Stimulated activated CD8-positive, alpha-beta memory T cell treated with anti-CD3 and anti-CD28 coated beads, Interleukin-15, amount 100 ng/mL, for 1 hour (primary cell): ENCODE measurements around the gene PER1.

ENCODE experiments used
- DNase-seq: peaks from one replicate; pipeline ENCODE4 v3.0.0-alpha.2; 2020; ENCODE audit warnings: low read depth

Gene PER1

GRCh38 chr17:8096541-8096940 is 55.7 kb downstream of the PER1 start:
- DNase-seq, result no peak

- DNase-seq, result no peak
Observed at GRCh38 chr17:8095361-8095760, 56.8 kb downstream of the PER1 start.

- DNase-seq, result no peak
Observed at GRCh38 chr17:8091033-8091687, 61.0 kb downstream of the PER1 start.
